Pancreas (tissue), 10 donors: ENCODE results near the gene CACNG3. TPM values are rescaled to one million over a fixed set of nuclear protein-coding genes. Genes with fewer than 3 reads are reported as not detected.

Experiments
- ATAC-seq, 4 donors: fragments of 200-7000 bp; cut with Tn5 transposase; one replicate each; pipeline versions ENCODE4 v1.8.0 to v1.9.1; 2020; ENCODE audit warnings: mild to moderate bottlenecking in 4 of 4, moderate library complexity in 4 of 4
- DNase-seq, 6 donors: peaks; one replicate each; pipeline ENCODE4 v3.0.0-alpha.2; 2020
- FAIRE-seq: peaks from 2 replicates; lab custom pipeline; 2012; peaks lifted over from hg19 to GRCh38; lab: Jason Lieb, UNC
- H3K27ac ChIP-seq, 4 donors: fragments of 200-600 bp; sonication (generic); 1 replicate in 3 of 4; 2 replicates in 1 of 4; pipeline versions ENCODE4 v1.5.0 to v1.8.0; 2020
- H3K27me3 ChIP-seq, 4 donors: fragments of 200-600 bp; one replicate each; pipeline ENCODE4 v1.8.0; 2021
- H3K36me3 ChIP-seq, 3 donors: fragments of 200-600 bp; sonication (generic) in 1 of 3; one replicate each; pipeline versions ENCODE4 v1.5.0 to v1.8.0; 2020 to 2021
- H3K4me1 ChIP-seq, 3 donors: fragments of 200-600 bp; one replicate each; pipeline ENCODE4 v1.8.0; 2021
- H3K4me3 ChIP-seq, 4 donors: fragments of 200-600 bp; sonication (generic) in 2 of 4; one replicate each; pipeline versions ENCODE4 v1.5.0 to v1.8.0; 2020 to 2021
- H3K9me3 ChIP-seq, 4 donors: fragments of 200-600 bp; one replicate each; pipeline ENCODE4 v1.8.0; 2021
- WGBS, 2 donors: extraction: QIAGEN DNeasy Blood & Tissue Kit; methylation state at CpG; one replicate each; pipeline ENCODE4 v1.1.7; 2013; 5-methylcytosine and 5-hydroxymethylcytosine counted together
- intact Hi-C, 3 donors: fragments of 100-400 bp; cut with DNase I; formaldehyde crosslinking; loops; one replicate each; pipeline versions ENCODE4 v1.11.1 to v1.14.2; 2022
- polyA plus RNA-seq, 2 donors: library from polyadenylated mRNA; stranded (reverse); fragments of 200-250 nt; gene quantifications; one replicate each; pipeline ENCODE4 v1.2.3, GENCODE V29; 2013
- total RNA-seq, 6 donors: library from RNA; stranded (reverse); fragmentation: NEBNext Ultra II Directional in 4 of 6; extraction: Animal tissue kit (Norgen Biotek cat#: 25700) in 4 of 6; gene quantifications; one replicate each; pipeline versions ENCODE4 v1.2.1 to v1.2.4, GENCODE V29; 2021 to 2023
- TF ChIP-seq, protein P1 (sequence below), 4 donors: fragments of 200-600 bp; sonication (generic) in 3 of 4; IDR thresholded peaks; one replicate each; pipeline versions ENCODE4 v1.5.0 to v1.8.0; 2021; ENCODE audit warnings: antibody characterized with exemption in 4 of 4
- donor health status: healthy with polysubstance abuse.
- donor health status: DM: no; HTN: no; CAD: no; lungs with moderate emphysema.
- donor health status: DM: no; HTN: no; CAD: no.
- donor health status: control.
- donor health status: control.
- donor health status: Bipolar disorder and iron deficiency.
- donor health status: DM: yes; HTN: yes; CAD: no.
- donor health status: DM: no; HTN: no; CAD: no.
- donor health status: DM: no; HTN: no; CAD: no.
- donor health status: DM: yes; HTN: yes; CAD: no.

Gene CACNG3
- total and polyA plus RNA-seq, 8 donors, result not detected

DNA sequence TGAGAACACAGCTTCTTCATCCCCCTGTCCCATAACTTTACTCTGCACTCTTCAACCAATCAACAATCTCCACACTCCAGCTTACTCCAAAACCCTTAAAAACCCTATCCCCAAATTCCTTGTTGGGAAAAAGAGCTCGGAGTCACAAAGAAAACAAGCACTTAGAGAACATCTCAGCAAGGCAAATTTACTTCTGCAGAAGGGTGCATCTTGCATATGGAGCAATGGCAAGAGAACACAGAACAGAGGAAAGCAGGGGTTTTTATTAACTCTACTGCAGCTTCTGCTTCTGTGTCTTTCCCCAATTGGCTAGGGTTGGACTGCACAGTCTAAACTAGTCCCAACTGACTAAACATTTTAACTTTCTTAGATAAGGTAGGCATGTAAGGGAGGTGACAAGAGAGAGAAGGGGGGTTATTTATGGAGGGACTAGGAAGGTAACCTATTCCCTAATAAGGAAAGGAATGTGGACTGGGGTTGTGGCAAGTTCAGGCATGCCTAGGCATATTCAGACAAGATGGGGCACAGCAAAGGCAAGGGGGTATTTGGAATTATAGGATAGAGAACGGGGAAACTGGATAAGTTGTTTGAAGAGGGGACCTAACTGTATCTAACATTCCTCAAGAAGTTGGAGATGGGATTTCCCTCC, 125.5 kb downstream of the CACNG3 start:
- Histone ChIP-seq H3K27ac (no peak overlapping the region), H3K27me3 (no peaks in the 10 kb centered on the region), H3K4me1 (no peaks in the 10 kb centered on the region), H3K4me3 (no peak overlapping the region), H3K9me3 (no peaks in the 10 kb centered on the region), H3K36me3 (no peaks in the 10 kb centered on the region)
- WGBS, 2 donors, result 36 to 40% methylated on average over 2 of the region's 2 CpGs
- FAIRE-seq, result no peak
- ATAC-seq, result no peak
- no peak for DNase-seq
- TF ChIP-seq, protein P1, sequence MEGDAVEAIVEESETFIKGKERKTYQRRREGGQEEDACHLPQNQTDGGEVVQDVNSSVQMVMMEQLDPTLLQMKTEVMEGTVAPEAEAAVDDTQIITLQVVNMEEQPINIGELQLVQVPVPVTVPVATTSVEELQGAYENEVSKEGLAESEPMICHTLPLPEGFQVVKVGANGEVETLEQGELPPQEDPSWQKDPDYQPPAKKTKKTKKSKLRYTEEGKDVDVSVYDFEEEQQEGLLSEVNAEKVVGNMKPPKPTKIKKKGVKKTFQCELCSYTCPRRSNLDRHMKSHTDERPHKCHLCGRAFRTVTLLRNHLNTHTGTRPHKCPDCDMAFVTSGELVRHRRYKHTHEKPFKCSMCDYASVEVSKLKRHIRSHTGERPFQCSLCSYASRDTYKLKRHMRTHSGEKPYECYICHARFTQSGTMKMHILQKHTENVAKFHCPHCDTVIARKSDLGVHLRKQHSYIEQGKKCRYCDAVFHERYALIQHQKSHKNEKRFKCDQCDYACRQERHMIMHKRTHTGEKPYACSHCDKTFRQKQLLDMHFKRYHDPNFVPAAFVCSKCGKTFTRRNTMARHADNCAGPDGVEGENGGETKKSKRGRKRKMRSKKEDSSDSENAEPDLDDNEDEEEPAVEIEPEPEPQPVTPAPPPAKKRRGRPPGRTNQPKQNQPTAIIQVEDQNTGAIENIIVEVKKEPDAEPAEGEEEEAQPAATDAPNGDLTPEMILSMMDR (IDR thresholded peaks at IDR 0.05), result no peak
- intact Hi-C loops, result no loop called here

DNA sequence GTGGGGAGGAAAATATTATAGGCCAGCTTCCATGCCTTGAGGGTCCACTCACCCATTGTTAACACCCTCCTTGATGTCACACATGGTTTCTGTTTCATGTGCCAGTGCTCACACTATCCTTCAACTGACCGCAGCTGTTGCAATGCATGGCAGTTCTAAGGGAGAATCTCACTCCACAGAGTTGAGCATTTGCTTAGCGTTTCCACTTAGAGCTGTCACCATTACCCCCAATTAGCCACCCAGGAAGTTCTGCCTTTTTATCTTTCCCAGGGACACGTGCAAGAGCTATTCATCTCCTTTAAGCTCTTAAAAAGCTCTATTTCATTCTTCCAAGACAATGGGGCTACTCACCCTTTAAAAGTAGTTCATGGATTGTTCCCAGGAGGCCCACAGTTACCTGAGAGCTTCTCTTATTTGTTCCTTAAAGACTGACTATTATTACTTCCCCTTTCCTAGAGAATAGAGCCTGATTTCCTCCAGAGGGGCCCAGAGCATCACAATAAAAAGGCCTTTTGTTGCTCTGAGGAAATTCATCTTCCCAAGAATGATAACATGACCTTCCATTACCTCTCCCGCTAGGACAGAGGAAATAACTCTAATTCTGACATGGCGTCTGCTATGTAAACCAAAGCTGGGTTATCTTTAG, 126.8 kb downstream of the CACNG3 start:
- no peak overlapping the region for H3K4me3 ChIP-seq
- 21 to 27% methylated on average over 5 of the region's 5 CpGs for WGBS, 2 donors
- no peaks in the 10 kb centered on the region for H3K4me1 ChIP-seq
- intact Hi-C loops, result no loop called here
- no peak for FAIRE-seq
- no peaks in the 10 kb centered on the region for H3K9me3 ChIP-seq
- H3K27ac ChIP-seq, result no peak overlapping the region
- no peaks in the 10 kb centered on the region for H3K36me3 ChIP-seq
- DNase-seq, result no peak
- ATAC-seq, result no peak
- no peaks in the 10 kb centered on the region for H3K27me3 ChIP-seq
- TF ChIP-seq, protein P1 (IDR thresholded peaks at IDR 0.05), result no peak

DNA sequence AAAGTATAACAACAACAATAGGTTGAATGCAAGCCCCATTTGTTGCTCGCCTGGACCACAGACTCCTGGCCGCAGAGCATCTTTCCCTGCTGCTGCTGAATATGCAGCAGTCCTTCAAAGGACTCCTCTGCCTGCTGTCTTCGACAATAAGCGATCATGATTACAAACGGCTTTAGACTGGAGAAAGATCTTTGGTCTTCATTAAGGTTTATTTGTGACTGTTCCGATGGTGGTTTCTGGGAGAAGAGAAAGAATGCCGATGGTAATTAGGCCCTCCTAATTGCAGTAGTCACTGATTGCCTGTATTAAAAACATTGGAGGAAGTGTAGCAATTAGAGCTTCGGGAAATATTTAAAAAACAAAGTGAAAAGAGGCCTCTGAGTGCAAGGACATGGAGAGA, 138.2 kb downstream of the CACNG3 start:
- TF ChIP-seq, protein P1 (IDR thresholded peaks at IDR 0.05), result no peak
- intact Hi-C loops, result no loop called here
- FAIRE-seq (no peak), DNase-seq (no peak), ATAC-seq (no peak)
- H3K9me3 ChIP-seq, result no peaks in the 10 kb centered on the region
- WGBS, 2 donors, result 66 to 75% methylated on average over 8 of the region's 8 CpGs
- H3K36me3 ChIP-seq, result no peaks in the 10 kb centered on the region
- H3K4me1 ChIP-seq, result no peaks in the 10 kb centered on the region
- no peak overlapping the region for H3K4me3 ChIP-seq
- no peak overlapping the region for H3K27ac ChIP-seq
- H3K27me3 ChIP-seq, result no peaks in the 10 kb centered on the region

DNA sequence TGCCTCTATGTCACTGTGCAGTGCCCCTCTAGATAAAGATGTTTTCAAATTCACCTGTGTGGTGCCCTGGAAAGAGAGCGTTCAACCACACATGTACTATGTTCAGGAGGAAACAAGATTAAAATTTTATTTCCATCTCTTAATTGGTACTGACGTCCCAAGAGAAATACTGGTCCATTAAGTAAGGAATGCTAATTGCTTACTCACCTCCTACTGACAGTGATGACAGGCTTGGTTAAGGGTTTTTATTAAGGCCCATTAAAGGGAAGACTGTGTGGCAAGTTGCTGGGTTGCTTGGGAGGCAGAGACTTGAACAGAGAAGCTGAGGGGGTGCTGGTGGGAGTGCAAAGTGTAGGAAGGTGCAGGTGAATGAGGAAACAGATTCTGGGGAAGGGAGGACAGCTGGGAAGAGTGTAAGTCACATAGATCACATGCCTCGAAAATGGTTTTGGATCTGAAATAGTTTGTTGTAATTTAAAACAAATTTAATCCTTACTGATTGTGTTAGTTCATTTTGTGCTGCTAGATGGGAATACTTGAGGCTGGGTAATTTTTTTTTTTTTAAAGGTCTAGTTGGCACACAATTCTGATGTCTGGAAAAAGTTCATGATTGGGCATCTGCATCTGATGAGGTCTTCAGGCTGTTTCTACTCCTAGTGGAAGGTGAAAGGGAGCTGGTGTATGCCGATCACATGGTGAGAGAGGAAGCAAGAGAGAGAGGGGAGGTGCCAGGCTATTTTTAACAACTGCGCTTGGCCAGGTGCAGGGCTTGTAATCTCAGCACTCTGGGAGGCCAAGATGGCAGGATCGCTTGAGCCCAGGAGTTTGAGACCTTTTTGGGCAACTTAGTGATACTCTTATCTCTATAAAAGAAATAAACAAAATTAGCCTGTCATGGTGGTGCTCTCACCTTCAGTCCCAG, 140.5 kb downstream of the CACNG3 start:
- WGBS, 2 donors, result 36 to 55% methylated on average over 6 of the region's 6 CpGs

More for the DNA sequence above, 140.5 kb downstream of the CACNG3 start:
- TF ChIP-seq, protein P1 (IDR thresholded peaks at IDR 0.05), result no peak
- Histone ChIP-seq H3K27ac (no peak overlapping the region), H3K27me3 (no peaks in the 10 kb centered on the region), H3K4me1 (no peaks in the 10 kb centered on the region), H3K9me3 (no peaks in the 10 kb centered on the region), H3K36me3 (no peaks in the 10 kb centered on the region), H3K4me3 (no peak overlapping the region)
- ATAC-seq, result no peak
- no peak for FAIRE-seq
- DNase-seq, result no peak
- intact Hi-C loops, result no loop called here
